Measurements from ENCODE around the gene LCN10. TPM values are rescaled to one million over a fixed set of nuclear protein-coding genes. Genes with fewer than 3 reads are reported as not detected.

Gene LCN10
- total and polyA plus RNA-seq, 2 of the 13 experiments (the other 11 are each of a cell fraction or from before 2014, with no cell fraction given), result 0.53 to 0.61 TPM

GRCh38 chr9:136697821-136698526, 44.8 kb downstream of the LCN10 start (continued):
- TF ChIP-seq ZBTB37 (CRISPR knock-in tag; IDR thresholded peaks at IDR 0.05) (no peak), U2AF1 (optimal IDR thresholded peaks at IDR 0.05; ENCODE audit: low read depth, low read length) (no peak), ZNF337 (CRISPR knock-in tag; IDR thresholded peaks at IDR 0.05; ENCODE audit: borderline replicate concordance, low read depth) (no peak), RORA (CRISPR knock-in tag; IDR thresholded peaks at IDR 0.05) (0 out of 2 replicates have a peak, but pooled peaks have one; percentile 47), JDP2 (CRISPR knock-in tag; IDR thresholded peaks at IDR 0.05; ENCODE audit: borderline replicate concordance) (no peak; the same call in 1 of the 2 replicates), ZMYM4 (CRISPR knock-in tag; IDR thresholded peaks at IDR 0.05) (no peak), ZNF224 (CRISPR knock-in tag; IDR thresholded peaks at IDR 0.05) (0 out of 2 replicates have a peak, but pooled peaks have one; percentile 68), RAD21 (CRISPR knock-in tag; IDR thresholded peaks at IDR 0.05) (no peak), CEBPZ (IDR thresholded peaks at IDR 0.05; ENCODE audit: low read length) (no peak), ZNF282 (IDR thresholded peaks at IDR 0.05; ENCODE audit: partially characterized antibody) (no peak), ZNF556 (CRISPR knock-in tag; IDR thresholded peaks at IDR 0.05; ENCODE audit: borderline replicate concordance) (0 out of 2 replicates have a peak, but pooled peaks have one; percentile 41), ZHX2 (IDR thresholded peaks at IDR 0.05; ENCODE audit: low read depth) (no peak), ZHX2 (CRISPR knock-in tag; IDR thresholded peaks at IDR 0.05; ENCODE audit: borderline replicate concordance) (no peak), ZBED4 (CRISPR knock-in tag; IDR thresholded peaks at IDR 0.05; ENCODE audit: borderline replicate concordance) (no peak)
